Glomerular visceral epithelial cell (primary cell): ENCODE data around the gene GNB1.
"Not testable (repeated sequence)": the region's sequence is repeated elsewhere in the genome, so short reads cannot be mapped to it uniquely, and the experiment has no call there.

Source experiments
- DNase-seq: peaks from one replicate; pipeline ENCODE4 v3.0.0-alpha.2; 2016; ENCODE audit errors: extremely low spot score

The GNB1 gene

DNA sequence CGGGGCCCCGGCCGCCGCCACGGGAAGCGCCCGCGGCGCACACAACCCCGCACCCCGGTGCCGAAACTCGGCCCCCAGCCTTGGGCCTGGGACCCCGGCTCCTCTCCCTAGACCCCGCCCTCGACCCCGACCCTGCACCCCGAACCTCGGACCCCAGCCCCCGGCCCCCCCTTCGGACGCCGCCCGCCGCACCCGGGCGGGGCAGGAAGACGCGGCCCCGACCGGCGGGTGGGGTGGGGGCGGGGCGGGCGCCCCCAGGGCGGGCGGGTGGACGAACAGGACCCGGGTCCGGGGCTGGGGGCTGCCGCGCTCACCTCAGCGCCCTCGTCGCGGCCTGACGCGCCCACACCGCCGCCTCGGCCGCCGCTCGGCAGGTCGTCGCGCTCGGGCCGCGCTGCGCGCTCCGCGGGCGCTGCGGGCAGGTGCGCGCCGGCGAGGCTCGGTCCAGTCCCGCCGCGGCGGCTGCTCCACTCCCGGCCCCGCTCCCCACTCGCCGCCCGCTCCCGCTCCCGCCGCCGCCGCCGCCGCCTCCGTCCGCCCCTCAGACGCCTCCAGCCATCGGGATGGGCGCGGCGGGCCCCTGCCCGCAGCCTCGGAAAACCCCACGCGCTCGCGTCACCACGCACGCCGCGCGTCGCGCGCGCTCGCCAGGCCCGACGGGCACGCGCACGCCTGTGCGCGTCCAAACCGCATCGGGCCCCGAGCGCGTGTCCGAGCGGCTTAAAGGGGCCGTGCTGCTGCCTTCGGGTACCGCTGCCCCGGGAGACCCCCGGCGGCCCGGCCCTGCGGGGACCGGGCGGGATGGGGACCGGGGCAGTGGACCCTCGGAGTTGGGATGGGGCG lies at the start of gene GNB1:
Gene GNB1, minus strand, starts transcription at position 582 of the 843 bp plus-strand sequence. CDS start 65,634 bp downstream, outside the sequence.
- DNase-seq = peak; percentile 91

DNA sequence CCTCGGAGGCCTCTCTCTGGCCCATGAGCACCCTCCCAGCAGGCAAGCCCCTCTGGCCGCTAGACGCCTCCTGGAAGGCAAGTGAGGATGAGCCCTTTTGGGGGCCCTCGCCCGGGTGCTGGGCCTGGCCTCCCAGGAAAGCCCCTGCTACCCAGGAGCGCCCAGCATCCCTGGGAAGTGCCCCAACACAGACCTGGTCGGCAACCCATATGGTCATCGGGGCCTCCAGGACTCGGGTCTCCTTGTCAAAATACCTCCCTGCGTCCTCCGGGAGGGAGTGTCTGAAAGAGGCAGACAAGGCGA lies 49.2 kb upstream of the GNB1 start:
- DNase-seq = no peak

DNA sequence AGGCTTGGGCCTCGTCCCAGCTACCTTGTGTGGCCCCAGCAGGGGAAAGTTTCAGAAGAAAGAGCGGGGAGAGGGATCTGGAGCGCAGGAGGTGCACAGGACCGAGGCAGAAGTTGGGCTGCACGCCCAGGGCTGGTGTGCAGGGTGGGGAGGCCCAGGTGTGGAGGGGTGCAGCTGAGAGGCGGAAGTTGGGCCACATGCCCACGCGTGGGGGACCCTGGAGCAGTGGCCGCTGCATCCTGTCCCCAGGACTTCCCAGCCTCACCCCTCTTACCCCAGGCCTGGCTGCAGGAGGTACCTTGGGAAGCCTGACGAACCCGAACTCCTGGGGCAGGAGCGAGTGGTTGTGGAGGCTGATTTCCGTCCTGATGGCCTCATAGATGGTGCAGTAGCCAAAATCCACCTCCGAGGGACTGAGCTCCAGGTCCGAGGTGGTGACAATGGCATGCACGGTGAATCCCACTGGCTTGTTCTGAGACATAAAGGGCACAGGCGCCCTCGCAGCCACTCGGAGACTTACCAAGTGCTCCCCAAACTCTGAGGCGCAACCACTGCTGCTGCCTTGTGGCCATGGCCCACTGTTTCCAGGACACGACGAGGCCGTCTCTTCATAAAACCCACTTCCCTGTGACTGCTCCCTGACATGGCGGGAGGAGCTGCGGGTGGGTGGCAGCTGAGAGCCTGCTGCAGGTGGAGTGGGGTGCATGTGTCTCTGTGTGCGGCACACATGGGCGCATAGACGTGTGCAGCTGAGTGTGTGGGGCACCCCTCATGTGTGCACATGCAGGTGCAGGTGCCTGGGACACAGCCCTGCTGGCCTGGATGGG lies 48.6 kb upstream of the GNB1 start:
- no peak for DNase-seq

DNA sequence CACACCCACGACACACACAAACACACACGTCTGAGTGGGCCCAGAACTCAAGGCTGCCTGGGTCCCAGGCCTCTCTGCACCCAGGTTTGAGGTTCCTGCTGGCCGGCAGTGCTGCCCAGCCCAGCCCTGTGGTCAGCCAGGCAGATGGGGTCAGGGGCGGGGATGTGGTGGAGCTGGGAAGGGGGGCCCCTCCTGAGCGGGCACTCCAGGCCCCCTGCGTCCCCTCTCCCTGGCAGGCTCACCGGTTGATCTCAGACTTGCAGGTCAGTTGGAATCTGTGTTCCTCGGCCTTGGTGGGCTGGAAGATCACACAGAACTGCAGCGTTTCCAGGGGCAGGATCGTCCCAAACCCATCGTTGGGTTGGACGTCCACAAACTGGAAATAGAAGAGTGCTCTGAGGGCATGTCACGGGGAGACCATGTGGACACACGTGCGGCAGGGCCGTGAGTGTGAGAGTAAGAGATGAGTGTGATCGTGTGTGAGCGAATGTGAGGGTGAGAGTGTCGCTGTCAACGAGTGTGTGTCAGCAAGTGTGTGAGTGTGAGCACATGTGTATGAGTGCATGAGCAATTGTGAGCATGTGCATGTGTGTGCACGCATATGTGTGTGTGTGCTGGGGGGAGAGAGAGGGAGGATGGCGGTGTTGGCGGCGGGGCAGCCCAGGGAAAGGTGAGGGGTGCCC lies 47.9 kb upstream of the GNB1 start:
- DNase-seq = no peak

DNA sequence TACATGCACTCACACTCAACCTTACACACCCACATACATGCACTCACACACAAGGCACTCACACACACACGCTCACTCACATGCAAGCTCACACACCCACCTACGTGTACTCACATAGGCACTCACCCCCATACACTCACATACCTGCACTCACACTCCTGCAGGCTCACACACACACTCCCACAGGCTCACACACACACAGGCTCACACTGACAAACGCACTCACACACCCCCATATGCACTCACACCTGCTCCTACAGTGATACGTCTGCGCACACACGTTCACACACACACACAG lies 47.3 kb upstream of the GNB1 start:
- DNase-seq = no peak

DNA sequence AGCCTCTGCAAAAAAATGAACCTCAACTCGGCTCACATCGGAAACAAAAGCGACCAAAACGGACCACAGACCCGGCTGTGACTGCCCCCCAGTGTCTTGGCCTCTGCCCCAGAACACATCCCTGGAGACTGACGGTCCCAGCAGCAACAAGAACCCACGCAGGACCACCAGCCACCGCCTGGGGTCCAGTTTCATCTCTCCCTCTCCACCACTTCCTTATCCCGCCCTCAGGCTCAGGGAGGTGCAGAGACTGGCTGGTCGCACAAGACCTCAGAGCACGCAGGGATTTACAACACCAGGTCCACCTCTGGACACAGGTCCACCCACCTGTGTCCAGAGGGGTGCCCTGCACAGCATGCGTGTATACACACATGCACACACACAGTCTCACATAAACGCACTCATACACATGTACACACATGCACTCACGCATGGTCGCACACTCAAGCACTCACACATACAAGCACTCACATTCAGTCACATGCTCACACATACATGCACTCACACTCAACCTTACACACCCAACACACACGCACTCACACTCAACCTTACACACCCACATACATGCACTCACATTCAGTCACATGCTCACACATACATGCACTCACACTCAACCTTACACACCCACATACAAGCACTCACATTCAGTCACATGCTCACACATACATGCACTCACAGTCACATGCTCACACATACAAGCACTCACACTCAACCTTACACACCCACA lies 46.8 kb upstream of the GNB1 start:
- DNase-seq = no peak

DNA sequence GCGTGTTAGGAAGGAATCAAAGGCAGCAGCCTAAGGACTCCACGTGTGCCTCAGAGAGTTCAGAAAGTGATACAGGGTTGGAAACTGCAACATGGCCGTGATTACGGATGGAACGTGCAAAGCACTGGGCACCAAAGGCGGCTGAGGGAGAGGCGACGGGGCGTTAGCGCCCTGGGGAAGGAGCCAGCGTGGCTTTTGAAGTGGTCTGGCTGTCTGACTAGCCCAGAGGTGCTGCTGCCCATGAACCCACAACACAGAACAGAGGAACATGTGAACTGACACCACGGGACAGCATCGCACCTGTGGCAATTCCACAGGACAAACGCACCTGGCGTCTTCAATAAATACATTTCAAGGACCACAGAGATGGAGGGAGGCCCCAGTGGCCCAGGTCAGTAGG lies 46.2 kb upstream of the GNB1 start:
- no peak for DNase-seq

DNA sequence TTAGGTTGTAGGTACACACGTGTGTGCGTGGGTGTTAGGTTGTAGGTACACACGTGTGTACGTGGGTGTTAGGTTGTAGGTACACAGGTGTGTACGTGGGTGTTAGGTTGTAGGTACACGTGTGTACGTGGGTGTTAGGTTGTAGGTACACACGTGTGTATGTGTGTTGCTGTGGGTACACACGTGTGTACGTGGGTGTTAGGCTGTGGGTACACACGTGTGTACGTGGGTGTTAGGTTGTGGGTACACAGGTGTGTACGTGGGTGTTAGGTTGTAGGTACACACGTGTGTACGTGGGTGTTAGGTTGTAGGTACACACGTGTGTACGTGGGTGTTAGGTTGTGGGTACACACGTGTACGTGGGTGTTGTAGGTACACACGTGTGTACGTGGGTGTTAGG lies 44.0 kb upstream of the GNB1 start:
- not testable (repeated sequence) for DNase-seq

DNA sequence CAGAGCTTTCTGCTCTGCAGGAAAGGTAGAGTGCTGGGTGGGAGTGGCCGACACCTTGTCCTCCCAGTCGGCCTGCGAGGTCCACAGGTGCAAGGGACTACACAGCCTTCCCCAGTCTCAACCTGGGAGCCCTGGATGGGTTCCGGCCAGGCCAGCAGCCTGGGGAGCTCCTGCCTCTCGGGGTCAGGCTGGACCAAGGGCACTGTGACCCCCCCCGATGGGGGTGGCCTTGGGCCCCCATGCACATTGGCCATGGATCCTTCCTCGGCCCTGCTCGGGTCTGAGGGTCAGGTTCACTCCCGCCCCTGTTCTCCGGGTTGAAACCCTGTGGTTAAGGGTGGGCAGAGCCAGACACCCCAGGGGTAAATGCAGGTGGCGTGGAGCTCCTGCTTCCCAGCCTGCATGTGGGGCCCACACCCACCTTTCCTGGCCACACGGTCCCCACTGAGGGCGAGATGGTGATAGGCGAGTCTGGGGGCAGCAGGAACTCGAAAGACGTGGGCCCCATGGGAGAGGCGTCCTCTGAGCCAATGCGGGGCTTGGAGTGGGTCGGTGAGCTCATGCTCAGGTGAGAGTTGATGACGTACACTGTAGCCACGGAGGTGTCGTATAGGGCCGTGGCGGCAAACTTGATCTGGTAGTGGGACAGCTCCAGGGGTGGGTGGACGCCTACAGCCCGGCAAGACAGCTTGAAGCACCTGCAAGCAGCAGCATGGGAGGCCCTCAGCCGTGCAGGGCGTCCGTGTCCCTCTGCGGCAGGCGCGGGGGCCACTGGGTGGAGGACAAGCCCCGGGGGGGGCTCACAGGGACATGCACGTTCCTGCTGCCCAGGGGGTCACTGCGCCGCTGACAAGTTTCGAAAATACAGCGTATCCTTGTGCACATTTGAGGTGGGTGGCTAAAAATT lies 39.0 kb upstream of the GNB1 start:
- no peak for DNase-seq

DNA sequence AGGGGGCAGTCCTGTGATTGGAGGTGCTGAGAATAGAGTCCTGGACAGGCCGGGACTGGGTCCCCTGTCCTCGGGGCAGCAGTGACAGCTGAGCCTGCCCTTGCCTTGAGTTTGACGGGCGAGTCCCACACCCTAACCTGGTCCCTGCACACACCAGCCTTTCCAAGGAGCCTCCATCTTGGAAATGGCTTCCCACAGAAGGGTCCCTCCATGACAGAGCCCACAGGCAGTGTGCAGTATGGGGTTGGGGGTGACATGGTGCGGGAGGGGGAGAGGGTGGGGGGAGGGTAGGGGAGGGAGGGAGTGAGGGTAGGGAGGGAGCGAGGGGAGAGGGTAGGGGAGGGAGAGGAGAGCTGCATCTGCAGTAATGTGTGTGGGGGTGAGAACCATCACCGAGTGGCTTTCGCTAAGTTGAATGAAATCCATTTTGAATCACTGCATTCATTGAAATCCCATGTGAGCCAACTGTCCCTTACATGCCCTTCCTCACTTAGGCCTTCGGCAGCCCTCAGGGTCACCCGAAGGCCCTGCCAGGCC lies 38.3 kb upstream of the GNB1 start:
- DNase-seq = no peak

DNA sequence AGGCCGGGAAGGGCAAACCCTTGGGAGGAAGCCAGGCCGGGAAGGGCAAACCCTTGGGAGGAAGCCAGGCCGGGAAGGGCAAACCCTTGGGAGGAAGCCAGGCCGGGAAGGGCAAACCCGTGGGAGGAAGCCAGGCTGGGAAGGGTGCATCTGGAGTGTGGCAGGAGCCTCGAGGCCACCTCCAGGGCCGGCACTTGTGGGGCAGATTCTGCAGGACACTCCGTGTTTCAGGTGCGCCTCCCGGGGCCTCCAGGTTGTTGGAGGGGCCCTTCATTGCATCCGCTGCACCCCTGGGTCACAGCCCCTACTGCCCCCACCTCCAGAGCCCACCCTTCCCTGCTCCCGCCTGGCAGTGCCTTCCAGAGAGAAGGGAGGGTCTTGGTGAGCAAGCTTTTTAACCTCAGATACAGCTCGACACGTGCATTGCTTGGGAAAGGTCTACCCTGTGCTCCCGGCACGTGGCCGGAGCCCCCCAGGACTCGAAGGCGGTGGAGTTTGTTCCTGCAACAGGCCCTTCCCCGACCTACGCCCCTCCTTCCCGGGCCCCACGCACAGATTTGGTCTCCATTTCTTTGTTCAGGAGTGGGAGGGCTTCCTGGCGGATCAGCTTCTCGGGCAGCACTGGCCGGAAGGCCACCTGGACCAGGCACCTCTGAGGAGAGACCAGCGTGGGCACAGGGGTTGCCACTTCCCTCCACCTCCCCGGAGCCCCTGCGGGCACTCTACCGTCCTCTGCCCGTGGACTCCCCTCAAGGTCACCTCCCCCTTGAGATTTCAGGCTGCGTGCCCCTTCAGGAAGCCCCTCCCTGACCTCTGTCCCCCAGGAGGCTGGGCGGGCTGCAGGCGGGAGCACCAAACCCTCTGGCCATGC lies 37.6 kb upstream of the GNB1 start:
- no peak for DNase-seq

DNA sequence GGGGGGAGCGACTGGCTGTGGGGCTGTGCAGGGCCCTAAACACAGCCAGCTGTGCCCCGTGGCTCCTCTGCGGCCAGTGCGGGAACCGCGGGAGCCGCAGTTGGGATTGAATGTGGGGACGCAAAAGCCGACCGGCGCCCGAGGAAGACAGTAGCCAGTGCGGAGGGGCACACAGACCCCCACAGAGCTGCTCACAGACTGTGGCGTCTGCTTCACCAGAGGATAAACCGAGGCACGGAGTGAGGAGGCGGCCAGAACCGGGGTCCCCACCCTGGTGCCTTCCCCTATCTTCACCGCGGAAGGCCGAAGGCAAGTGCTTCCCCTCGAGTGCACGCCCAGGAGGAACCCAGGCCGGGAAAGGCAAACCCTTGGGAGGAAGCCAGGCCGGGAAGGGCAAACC lies 36.9 kb upstream of the GNB1 start:
- DNase-seq = no peak

DNA sequence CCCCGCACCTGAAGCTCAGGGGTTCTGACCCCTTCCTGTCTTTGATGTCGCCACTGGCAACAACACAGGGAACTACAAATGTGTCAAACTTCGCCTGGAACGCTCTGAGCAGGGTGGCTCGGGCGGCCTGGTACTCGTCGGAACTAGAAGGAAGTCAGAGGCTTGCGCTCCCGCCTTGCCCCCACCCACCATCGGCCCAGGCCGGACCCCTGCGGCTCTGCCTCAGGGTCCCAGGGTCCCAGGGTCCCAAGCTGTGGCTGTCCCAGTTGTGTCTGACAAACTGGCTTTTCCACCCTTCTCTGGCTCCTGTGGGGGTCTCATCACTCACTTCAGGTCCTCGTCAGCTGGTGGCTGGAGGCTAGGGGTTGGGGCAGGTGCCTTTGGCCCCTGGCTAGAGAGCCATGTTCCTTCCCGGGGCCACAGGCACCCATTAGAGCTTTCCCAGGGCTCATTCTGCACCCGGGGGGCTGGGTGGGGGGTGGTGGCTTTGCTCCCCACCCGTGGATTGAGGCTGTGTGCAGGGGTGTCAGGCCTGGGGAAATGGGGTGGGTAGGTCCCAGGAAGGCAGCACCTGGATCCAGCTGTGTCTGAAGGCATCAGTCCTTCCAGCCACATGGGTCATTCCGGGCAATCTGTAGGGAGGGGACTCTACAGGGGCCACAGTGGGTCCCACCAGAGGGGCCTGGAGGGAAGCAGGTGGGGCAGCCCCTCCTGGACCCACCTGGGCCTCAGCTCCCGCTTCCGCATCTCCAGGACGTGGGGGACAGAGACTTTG lies 36.2 kb upstream of the GNB1 start:
- DNase-seq = no peak

DNA sequence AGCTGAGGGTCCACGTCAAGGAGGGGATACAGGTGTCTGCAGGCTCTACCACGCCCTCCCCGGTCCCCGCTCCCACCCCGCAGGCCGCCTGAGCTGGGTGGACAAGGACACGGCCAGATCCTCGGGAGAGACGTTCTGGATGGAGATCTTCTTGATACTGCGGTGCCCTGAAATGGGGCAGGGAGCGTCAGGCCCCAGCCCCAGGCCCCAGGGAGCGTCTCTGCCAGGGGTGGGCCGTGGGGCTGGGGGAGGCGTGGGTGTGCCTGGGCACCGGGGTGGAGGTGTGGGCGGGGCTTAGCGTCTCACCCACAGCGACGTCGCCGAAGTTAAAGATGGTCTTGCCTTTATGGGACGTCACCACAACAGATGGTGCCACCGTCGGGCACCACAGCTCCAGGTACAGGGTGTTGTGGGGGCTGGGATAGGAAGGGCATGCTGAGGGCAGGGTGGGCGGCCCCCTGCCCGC lies 35.5 kb upstream of the GNB1 start:
- no peak for DNase-seq

DNA sequence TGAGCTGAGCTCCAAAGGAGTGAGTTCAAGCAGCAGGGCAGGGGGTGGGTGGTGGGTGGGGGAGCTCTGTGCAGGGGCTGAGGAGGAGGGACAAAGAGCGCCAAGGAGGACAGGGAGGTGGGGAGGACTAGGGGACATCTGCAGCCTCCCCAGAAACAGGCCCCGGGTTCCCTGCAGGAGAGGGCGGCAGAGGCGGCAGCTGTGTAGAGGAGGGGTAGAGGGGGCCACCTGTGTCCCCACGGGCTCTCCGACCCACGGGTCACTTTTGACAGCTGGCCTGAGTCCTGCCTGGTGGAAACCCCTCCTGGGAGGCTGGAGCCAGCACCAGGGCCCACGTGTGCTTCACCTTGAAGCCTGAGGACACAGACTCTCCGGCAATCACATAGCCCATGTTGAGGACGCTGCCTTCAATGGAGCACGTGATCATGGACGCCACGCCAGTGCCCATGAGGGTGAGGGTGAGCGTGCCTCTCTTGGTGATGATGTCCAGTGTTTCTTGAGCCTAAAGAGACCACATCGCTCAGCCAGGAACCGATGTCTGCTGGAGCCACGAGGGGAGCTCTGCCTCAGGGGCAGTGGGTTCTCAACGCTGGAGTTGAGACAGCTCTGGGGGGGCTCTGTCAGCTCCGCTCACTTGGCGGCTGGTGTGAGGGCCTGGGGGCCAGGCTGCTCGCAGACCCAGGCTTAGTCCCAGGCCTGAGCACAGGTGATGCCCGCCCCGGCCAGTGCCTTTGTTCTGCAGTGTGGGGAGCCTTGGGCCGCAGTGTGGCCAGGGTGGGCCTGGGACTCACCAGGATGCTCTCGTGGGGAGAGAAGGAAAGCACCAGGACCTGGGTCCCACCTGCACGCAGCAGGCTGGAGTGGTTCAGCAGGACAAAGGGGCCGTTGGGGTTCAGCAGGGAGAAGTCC lies 34.8 kb upstream of the GNB1 start:
- DNase-seq = no peak

DNA sequence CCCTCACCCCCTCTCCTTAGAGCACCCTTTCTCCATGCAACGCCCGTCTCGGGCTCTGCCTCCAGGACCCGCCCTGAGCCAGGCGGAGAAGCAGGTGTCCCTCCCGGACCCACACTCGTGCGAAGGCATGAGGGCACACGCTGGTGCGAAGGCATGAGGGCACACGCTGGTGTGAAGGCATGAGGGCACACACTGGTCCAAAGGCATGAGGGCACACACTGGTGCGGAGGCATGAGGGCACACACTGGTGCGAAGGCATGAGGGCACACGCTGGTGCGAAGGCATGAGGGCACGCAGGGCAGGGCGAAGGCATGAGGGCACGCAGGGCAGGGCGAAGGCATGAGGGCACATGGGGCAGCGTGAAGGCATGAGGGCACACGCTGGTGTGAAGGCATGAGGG lies 34.0 kb upstream of the GNB1 start:
- DNase-seq = no peak

DNA sequence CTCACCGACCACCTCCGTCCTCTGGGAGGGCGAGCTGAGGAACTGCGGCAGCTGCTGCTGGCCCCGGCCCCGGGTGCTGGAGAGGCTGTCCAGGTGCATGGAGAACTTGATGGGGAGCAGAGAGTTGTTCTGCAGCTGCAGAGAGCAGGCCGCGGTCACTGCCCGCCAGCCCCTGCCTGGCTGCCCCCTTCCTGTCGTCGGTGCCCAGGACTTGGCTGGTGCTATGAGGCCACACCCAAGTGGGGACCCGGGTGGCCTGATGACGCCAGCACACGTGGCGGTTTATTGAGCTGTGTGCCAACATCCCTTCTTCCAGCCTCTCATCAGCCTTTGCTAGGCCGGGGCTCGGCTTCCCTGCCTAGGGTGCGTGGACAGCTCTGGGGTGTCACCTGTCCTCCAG lies 33.5 kb upstream of the GNB1 start:
- DNase-seq = no peak
